OCI-LY7 (cell line): ENCODE data around the gene GLIPR1L2.

ENCODE experiments used
- EZH2phosphoT487 ChIP-seq: fragments of 200-600 bp; sonication (generic); IDR thresholded peaks from 2 replicates; pipeline ENCODE4 v1.6.1; 2018; ENCODE audit warnings: low read depth, borderline replicate concordance, mild to moderate bottlenecking, mixed run types, antibody characterized with exemption, low read length, moderate library complexity, mixed read lengths
- TF ChIP-seq, protein P1 (sequence below): fragments of 200-600 bp; sonication (generic); conservative IDR thresholded peaks from 2 replicates; pipeline ENCODE4 v1.5.1; 2014; ENCODE audit warnings: mild to moderate bottlenecking, antibody characterized with exemption, low read length, moderate library complexity, mixed read lengths

GRCh38 chr12:75409830-75410229 is 18.9 kb downstream of the GLIPR1L2 start:
- TF ChIP-seq, protein P1, sequence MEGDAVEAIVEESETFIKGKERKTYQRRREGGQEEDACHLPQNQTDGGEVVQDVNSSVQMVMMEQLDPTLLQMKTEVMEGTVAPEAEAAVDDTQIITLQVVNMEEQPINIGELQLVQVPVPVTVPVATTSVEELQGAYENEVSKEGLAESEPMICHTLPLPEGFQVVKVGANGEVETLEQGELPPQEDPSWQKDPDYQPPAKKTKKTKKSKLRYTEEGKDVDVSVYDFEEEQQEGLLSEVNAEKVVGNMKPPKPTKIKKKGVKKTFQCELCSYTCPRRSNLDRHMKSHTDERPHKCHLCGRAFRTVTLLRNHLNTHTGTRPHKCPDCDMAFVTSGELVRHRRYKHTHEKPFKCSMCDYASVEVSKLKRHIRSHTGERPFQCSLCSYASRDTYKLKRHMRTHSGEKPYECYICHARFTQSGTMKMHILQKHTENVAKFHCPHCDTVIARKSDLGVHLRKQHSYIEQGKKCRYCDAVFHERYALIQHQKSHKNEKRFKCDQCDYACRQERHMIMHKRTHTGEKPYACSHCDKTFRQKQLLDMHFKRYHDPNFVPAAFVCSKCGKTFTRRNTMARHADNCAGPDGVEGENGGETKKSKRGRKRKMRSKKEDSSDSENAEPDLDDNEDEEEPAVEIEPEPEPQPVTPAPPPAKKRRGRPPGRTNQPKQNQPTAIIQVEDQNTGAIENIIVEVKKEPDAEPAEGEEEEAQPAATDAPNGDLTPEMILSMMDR, result no peak
- no peak for TF ChIP-seq EZH2phosphoT487
